Lower lobe of right lung (tissue), 2 donors: Measurements from ENCODE around the gene MAD1L1. TPM values are rescaled to one million over a fixed set of nuclear protein-coding genes. Genes with fewer than 3 reads are reported as not detected.

Experiments used
- ATAC-seq, 2 donors: fragments of 200-7000 bp; cut with Tn5 transposase; one replicate each; pipeline ENCODE4 v1.9.1; 2020 to 2022; ENCODE audit warnings: mild to moderate bottlenecking in 2 of 2, moderate library complexity in 2 of 2
- DNase-seq: peaks from one replicate; pipeline ENCODE4 v3.0.0-alpha.2; 2020
- H3K27ac ChIP-seq: fragments of 200-600 bp; one replicate; pipeline ENCODE4 v1.8.0; 2022
- H3K27me3 ChIP-seq: fragments of 200-600 bp; one replicate; pipeline ENCODE4 v1.8.0; 2022; ENCODE audit warnings: low read depth
- H3K36me3 ChIP-seq: fragments of 200-600 bp; one replicate; pipeline ENCODE4 v1.8.0; 2022; ENCODE audit warnings: mild to moderate bottlenecking
- H3K4me1 ChIP-seq: fragments of 200-600 bp; one replicate; pipeline ENCODE4 v1.8.0; 2022
- H3K4me3 ChIP-seq: fragments of 200-600 bp; one replicate; pipeline ENCODE4 v1.8.0; 2022; ENCODE audit warnings: mild to moderate bottlenecking
- H3K9me3 ChIP-seq: fragments of 200-600 bp; one replicate; pipeline ENCODE4 v1.8.0; 2022
- intact Hi-C: fragments of 100-400 bp; cut with DNase I; formaldehyde crosslinking; loops from one replicate; pipeline ENCODE4 v1.11.0; 2022
- total RNA-seq: library from RNA; stranded (reverse); fragmentation: NEBNext Ultra II Directional; extraction: Animal tissue kit (Norgen Biotek cat#: 25700); gene quantifications from one replicate; pipeline ENCODE4 v1.2.1, GENCODE V29; 2021
- TF ChIP-seq, protein P1 (sequence below): fragments of 200-600 bp; IDR thresholded peaks from one replicate; pipeline ENCODE4 v1.8.0; 2022; ENCODE audit warnings: antibody characterized with exemption, mild to moderate bottlenecking
- donor health status: DM: no; HTN: yes; CAD: no; lungs with severe emphysema.

The MAD1L1 gene
- total RNA-seq, 1 donor from 2014 or later = 44.5 TPM

GRCh38 chr7:1981878-1982230, 250.9 kb downstream of the MAD1L1 start:
- Histone ChIP-seq H3K27ac (no peak overlapping the region), H3K4me3 (no peak overlapping the region), H3K36me3 (peaks cover 11% of the 10 kb centered on the region), H3K27me3 (no peaks in the 10 kb centered on the region), H3K4me1 (no peaks in the 10 kb centered on the region), H3K9me3 (no peaks in the 10 kb centered on the region)
- DNase-seq (no peak), ATAC-seq (no peak)
- intact Hi-C loops = no loop called here
- TF ChIP-seq, protein P1, sequence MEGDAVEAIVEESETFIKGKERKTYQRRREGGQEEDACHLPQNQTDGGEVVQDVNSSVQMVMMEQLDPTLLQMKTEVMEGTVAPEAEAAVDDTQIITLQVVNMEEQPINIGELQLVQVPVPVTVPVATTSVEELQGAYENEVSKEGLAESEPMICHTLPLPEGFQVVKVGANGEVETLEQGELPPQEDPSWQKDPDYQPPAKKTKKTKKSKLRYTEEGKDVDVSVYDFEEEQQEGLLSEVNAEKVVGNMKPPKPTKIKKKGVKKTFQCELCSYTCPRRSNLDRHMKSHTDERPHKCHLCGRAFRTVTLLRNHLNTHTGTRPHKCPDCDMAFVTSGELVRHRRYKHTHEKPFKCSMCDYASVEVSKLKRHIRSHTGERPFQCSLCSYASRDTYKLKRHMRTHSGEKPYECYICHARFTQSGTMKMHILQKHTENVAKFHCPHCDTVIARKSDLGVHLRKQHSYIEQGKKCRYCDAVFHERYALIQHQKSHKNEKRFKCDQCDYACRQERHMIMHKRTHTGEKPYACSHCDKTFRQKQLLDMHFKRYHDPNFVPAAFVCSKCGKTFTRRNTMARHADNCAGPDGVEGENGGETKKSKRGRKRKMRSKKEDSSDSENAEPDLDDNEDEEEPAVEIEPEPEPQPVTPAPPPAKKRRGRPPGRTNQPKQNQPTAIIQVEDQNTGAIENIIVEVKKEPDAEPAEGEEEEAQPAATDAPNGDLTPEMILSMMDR = no peak

DNA sequence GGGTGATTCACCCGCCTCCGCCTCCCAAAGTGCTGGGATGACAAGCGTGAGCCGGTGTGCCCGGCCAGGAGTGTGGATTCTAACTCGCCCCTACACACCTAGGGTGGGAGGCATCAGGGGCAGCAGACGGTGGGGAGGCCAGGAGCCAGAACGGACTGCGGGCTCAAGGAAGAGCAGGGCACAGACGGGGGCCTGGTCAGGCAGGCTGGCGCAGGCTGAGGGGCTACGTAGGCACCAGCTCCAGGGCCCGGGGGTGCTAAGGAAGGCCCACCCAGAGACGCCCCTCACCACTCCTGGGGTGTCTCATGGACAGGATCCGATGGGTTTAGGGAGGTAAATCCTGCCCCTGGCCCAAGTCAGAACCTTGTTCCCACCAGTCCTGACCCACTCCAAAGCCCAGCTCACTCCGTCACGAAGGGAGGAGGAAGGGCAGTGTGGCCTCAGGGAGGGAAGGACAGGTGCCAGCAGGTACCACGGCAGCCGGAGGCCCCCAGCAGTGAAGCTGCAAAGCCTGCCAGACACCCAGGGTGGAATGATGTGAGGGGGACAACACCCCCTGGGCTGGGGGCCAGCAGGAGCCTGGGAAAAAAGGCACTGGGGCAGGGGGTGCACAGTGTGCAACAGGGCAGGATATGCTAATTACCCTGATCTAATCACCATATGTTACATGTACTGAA, 251.4 kb downstream of the MAD1L1 start:
- intact Hi-C loops = no loop called here
- H3K9me3 ChIP-seq = no peaks in the 10 kb centered on the region
- TF ChIP-seq, protein P1 = no peak
- no peaks in the 10 kb centered on the region for H3K4me1 ChIP-seq
- H3K27me3 ChIP-seq = no peaks in the 10 kb centered on the region
- ATAC-seq (no peak), DNase-seq (peak; percentile 24)
- peaks cover 12% of the 10 kb centered on the region for H3K36me3 ChIP-seq
- H3K27ac ChIP-seq = no peak overlapping the region
- H3K4me3 ChIP-seq = no peak overlapping the region

DNA sequence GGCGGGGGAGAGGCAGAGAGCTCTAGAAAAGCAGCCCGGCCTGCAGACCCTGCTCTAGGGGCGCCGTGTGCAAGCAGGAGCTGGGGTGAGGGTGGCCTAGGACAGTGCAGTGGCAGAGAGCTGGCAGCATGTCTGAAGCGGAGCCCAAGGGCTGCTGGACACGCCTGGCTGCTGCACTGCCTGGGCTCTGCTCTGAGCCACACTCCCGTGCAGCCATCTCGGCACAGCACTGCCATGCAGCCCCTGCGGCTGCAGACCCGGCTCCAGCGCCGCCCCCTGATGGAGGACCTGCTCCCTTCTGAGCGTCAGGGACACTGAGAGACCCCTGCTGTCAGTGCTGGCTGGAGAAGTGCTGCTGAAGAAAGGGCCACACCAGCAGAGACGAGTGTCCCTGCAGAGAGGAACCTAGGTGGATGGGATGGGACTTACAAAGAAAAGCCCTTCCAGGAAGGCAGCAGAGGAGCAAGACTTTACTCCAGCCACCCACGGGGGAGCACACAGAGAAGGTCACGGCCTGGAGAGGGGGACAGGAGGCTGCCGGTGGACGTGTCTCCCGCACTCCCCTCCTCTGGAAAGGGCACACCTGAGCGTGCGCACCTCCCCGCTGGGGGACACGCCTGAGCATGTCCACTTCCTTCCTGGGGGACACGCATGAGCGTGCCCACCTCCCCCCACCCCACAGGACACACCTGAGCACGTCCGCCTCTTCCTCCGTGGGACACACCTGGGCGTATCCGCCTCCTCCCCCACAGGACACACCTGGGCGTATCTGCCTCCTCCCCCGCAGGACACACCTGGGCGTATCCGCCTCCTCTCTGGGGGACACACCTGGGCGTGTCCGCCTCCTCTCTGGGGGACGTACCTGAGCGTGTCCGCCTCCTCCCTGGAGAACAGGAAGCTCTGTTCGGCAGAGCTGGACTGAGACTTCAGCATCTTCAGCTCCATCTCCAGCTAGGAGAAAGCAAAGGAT, 252.9 kb downstream of the MAD1L1 start:
- Histone ChIP-seq H3K27ac (no peak overlapping the region), H3K27me3 (no peaks in the 10 kb centered on the region), H3K36me3 (peaks cover 14% of the 10 kb centered on the region), H3K9me3 (no peaks in the 10 kb centered on the region), H3K4me1 (no peaks in the 10 kb centered on the region), H3K4me3 (no peak overlapping the region)
- intact Hi-C loops = no loop called here
- peak; percentile 40 for DNase-seq
- ATAC-seq = peak; percentile 29 to 47
- TF ChIP-seq, protein P1 = no peak

DNA sequence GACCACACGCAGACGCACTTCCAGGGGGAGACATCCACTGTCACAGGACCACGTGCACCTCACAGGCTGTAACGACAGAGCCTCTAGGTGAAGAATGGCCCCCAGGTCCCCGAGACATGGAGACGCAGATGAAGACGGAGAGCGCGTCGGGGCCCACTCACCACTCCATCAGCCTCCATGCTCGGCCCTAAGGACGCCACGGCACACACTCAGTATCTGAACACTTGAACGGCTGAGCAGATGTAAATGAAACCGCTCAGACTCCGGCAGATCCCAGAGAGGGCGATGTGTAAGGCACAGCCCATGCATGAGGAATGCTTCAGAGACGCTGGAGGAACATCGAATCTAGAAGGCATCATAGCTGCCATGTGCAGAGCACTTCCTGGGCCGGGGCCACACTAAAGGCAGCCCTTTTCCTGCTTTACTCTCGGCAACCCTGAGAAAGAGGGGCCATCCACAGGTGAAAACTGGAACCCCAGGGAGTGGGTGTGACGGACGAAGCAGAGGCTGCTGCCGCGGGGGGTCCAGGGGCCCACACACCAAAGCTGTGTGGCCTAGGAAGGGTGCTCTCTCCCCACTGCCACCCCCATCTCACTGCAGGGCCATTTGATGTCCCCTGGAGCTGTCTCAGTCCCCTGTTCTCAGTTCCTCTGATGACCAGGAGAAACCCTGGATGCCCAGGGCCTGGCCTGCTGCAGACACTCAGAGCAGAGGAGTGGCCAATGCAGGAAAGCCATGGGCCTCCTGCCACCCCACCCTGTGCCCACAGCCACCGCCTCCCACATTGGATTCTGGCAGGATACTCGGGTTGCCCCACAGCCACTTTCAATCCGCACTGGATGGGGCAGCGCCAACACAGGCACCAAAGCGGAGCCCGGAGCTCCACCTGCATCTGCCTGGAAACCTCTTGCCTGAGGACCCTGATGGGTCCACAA, 253.8 kb downstream of the MAD1L1 start:
- H3K27ac ChIP-seq = no peak overlapping the region
- DNase-seq = peak; percentile 35
- no peaks in the 10 kb centered on the region for H3K27me3 ChIP-seq
- no peaks in the 10 kb centered on the region for H3K9me3 ChIP-seq
- peaks cover 14% of the 10 kb centered on the region for H3K36me3 ChIP-seq
- no peaks in the 10 kb centered on the region for H3K4me1 ChIP-seq
- H3K4me3 ChIP-seq = no peak overlapping the region
- intact Hi-C loops = no loop called here
- ATAC-seq = no peak
- TF ChIP-seq, protein P1 = no peak

DNA sequence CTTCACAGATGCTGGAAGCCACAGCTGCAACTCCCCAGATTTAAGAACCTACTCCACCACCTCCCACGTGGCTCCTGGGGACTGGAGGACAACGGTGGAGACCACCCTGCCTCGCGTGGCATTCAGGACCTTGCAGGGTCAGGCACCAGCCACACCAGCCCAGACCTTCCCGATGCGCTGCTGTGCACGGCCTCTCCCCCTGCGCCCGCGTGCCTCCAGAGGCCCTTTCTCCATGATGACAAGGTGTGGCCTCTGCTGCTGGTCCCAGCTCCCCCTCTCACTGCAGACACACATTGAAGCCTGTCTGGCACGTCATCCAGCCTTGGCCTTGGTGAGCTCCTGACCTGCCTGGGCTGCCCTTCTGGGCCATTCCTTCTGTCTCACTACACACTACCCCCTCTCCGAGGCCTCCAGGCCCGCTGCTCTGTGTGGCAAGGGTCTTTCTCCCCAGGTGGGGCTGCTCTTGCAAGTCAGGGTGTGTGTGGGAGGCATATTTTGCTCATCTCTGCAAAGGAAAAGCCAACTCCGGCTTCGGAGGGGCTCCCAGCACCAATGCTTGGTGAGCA, 254.8 kb downstream of the MAD1L1 start:
- Histone ChIP-seq H3K4me1 (no peaks in the 10 kb centered on the region), H3K9me3 (no peaks in the 10 kb centered on the region), H3K27ac (no peak overlapping the region), H3K27me3 (no peaks in the 10 kb centered on the region), H3K36me3 (peaks cover 17% of the 10 kb centered on the region), H3K4me3 (no peak overlapping the region)
- peak; percentile 28 for DNase-seq
- TF ChIP-seq, protein P1 = no peak
- intact Hi-C loops = no loop called here
- no peak for ATAC-seq
